HT-29 (cell line): ENCODE data around the gene COG8. TPM values are rescaled to one million over a fixed set of nuclear protein-coding genes. Genes with fewer than 3 reads are reported as not detected.
"Not testable (repeated sequence)": the region's sequence is repeated elsewhere in the genome, so short reads cannot be mapped to it uniquely, and the experiment has no call there.

Experiments used
- DNase-seq: peaks from one replicate; pipeline ENCODE4 v3.0.0-alpha.2; 2015; ENCODE audit warnings: low spot score
- total RNA-seq: library from RNA; depleted of rRNA; stranded (reverse); fragments of >200 nt; shearing (Covaris generic); gene quantifications from 2 replicates; pipeline ENCODE4 v1.2.3, GENCODE V29; 2014

COG8 gene
- total RNA-seq, 1 experiment from 2014 or later, result 55.8 TPM

GRCh38 chr16:69319381-69319780 lies 20.0 kb downstream of the COG8 start:
- no peak for DNase-seq

GRCh38 chr16:69318911-69319289 lies 20.5 kb downstream of the COG8 start:
- DNase-seq, result no peak

- DNase-seq, result no peak
Observed at GRCh38 chr16:69318177-69318910, 21.0 kb downstream of the COG8 start.

- DNase-seq, result no peak
Observed at GRCh38 chr16:69316595-69317034, 22.7 kb downstream of the COG8 start.

GRCh38 chr16:69315486-69316311 lies 23.7 kb downstream of the COG8 start:
- no peak for DNase-seq

GRCh38 chr16:69314534-69314933 lies 24.8 kb downstream of the COG8 start:
- DNase-seq, result no peak

GRCh38 chr16:69313469-69313868 lies 25.9 kb downstream of the COG8 start:
- DNase-seq, result no peak

GRCh38 chr16:69311533-69312387 lies 27.6 kb downstream of the COG8 start:
- peak; percentile 66 for DNase-seq

GRCh38 chr16:69310653-69311532 lies 28.5 kb downstream of the COG8 start, which contains the start of gene VPS4A:
Gene VPS4A, plus strand, starts transcription at chr16:69311350. Its CDS starts 162 bp downstream, at chr16:69311512.
- DNase-seq, result peak; percentile 97

GRCh38 chr16:69309316-69309715 lies 30.0 kb downstream of the COG8 start:
- DNase-seq, result no peak

- no peak for DNase-seq
Observed at GRCh38 chr16:69307856-69308255, 31.5 kb downstream of the COG8 start.

- no peak for DNase-seq
Observed at GRCh38 chr16:69307091-69307490, 32.3 kb downstream of the COG8 start.

GRCh38 chr16:69306031-69306430 lies 33.3 kb downstream of the COG8 start:
- no peak for DNase-seq

- no peak for DNase-seq
Observed at GRCh38 chr16:69302301-69302700, 37.1 kb downstream of the COG8 start.

- DNase-seq, result no peak
Observed at GRCh38 chr16:69301861-69302260, 37.5 kb downstream of the COG8 start.

GRCh38 chr16:69301187-69301586 lies 38.2 kb downstream of the COG8 start:
- DNase-seq, result no peak

- DNase-seq, result no peak
Observed at GRCh38 chr16:69298261-69298660, 41.1 kb downstream of the COG8 start.

GRCh38 chr16:69296771-69297170 lies 42.6 kb downstream of the COG8 start:
- DNase-seq, result not testable (repeated sequence)

- DNase-seq, result no peak
Observed at GRCh38 chr16:69294051-69294450, 45.3 kb downstream of the COG8 start.

- DNase-seq, result no peak
Observed at GRCh38 chr16:69293401-69293800, 46.0 kb downstream of the COG8 start.

GRCh38 chr16:69291657-69292056 lies 47.7 kb downstream of the COG8 start:
- not testable (repeated sequence) for DNase-seq
